Caki2 (cell line): ENCODE measurements around the gene ZNF316. TPM values are rescaled to one million over a fixed set of nuclear protein-coding genes. Genes with fewer than 3 reads are reported as not detected.

Experiments used
- DNase-seq: peaks from one replicate; pipeline ENCODE4 v3.0.0-alpha.2; 2015; ENCODE audit warnings: low read depth
- in situ Hi-C: cut with HindIII; loops from 2 replicates; pipeline ENCODE4 v1.10.0; 2016; ENCODE audit warnings: low sequenced_read_pairs, low pct_unique_long_range_greater_than_20kb, mixed read lengths
- total RNA-seq: library from RNA; depleted of rRNA; stranded (reverse); fragments of >200 nt; shearing (Covaris generic); gene quantifications from 2 replicates; pipeline ENCODE4 v1.2.3, GENCODE V29; 2014; ENCODE audit warnings: low replicate concordance

The ZNF316 gene
- total RNA-seq, 1 experiment from 2014 or later: 21.2 TPM

- in situ Hi-C loops: no loop called here
- no peak for DNase-seq
Measured at GRCh38 chr7:6642239-6642839, 5.2 kb downstream of the ZNF316 start.

DNA sequence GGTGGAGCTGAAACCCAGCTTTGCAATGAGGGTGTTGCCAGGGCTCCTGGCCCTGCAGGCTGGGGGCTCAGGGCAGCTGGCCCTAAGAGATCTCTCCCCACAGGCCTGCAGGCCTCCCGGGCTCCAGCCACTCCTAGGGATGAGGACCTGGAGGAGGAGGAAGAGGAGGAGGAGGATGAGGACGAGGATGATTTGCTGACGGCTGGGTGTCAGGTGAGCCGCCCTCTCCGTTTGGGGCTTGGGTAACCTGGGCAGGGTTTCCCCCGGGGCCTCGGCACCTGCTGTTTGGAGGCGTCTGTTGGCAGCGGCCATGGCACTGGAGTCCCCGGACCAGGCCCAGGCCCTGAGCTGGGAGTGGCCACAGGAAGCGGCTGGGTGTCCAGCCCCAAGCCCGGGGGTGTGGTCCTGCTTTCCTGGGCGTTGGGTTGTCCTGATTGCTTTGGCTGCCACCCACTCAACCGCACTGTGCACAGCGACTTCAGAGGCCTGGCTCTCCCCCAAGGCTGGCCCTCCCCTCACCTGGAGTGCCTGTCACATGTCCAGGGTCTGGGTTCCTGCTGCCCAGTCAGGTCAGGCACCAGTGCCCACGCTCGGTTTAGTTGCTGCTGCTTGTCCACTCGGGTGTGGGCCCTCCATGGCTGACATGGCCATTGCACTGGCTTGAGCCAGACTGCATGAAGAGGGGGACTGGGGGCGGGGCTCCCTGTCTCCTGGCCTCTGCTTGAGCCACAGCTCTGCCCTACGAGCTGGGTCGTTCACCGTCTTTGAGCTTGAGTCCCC is 5.9 kb downstream of the ZNF316 start:
- DNase-seq: no peak

GRCh38 chr7:6643915-6644625 is 7.0 kb downstream of the ZNF316 start:
- in situ Hi-C loops: no loop called here

More for the DNA sequence above, 5.9 kb downstream of the ZNF316 start:
- in situ Hi-C loops: no loop called here

GRCh38 chr7:6644728-6645127 is 7.6 kb downstream of the ZNF316 start:
- DNase-seq: no peak
- in situ Hi-C loops: no loop called here

More at GRCh38 chr7:6643915-6644625, 7.0 kb downstream of the ZNF316 start:
- DNase-seq: no peak

DNA sequence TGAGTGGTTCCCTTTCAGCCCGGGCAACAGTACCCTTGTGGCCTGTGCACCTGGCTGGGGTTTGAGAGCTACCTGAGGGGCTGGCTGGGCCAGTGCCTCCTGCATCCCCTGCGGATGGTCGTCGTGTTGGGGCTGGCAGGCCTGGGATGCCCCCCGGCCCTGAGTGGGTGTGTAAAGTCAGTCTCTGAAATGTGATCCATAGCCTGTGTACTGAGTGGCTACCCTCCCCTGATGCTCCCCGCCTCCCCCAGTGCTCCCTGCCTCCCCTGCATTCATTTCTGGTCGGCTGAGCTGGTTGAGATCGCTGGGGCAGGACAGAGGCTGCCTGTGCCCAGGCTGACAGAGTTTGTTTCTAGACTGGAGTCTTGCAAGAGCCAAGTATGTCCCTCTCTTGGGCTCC is 9.3 kb downstream of the ZNF316 start:
- DNase-seq: no peak
- in situ Hi-C loops: no loop called here

DNA sequence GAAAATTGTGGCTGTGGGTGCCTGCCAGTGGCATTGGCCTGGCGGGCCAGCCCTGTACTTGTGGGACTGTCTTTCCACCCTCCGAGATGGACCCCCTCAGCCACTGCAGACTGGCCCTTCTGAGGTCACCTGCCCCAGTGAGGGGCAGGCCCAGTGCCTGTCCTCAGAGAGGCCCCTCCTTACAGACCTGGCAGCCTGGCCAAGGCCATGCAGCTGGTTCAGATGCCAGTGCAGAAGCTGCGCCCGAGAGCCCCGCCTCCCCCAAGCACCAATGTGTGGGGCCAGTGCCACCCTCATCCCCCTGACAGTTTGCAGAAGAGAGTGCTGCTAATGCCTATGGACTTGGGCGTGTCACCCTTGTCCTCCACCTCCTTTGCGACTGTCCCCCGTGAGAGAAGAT is 10.0 kb downstream of the ZNF316 start:
- in situ Hi-C loops: no loop called here
- DNase-seq: no peak

DNA sequence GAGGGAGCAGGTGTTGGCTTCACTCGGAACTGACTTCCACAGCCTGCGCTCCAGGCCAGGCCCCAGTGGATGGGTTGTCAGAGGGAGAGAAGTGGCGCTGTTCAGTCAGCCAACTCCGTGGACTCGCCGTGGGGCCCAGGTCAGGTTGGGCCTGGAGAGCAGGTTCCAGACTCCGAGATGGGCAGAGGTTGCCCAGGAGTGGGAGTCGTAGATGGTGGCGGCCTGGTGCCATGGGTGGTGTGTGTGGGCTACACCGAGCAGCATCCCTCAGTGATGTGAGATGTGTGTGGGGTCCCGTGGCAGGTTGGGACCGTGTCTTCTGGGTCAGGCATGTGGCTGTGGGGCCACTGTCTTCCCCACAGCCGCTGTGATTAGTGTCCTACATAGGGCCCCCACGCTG is 10.4 kb downstream of the ZNF316 start:
- in situ Hi-C loops: no loop called here

DNA sequence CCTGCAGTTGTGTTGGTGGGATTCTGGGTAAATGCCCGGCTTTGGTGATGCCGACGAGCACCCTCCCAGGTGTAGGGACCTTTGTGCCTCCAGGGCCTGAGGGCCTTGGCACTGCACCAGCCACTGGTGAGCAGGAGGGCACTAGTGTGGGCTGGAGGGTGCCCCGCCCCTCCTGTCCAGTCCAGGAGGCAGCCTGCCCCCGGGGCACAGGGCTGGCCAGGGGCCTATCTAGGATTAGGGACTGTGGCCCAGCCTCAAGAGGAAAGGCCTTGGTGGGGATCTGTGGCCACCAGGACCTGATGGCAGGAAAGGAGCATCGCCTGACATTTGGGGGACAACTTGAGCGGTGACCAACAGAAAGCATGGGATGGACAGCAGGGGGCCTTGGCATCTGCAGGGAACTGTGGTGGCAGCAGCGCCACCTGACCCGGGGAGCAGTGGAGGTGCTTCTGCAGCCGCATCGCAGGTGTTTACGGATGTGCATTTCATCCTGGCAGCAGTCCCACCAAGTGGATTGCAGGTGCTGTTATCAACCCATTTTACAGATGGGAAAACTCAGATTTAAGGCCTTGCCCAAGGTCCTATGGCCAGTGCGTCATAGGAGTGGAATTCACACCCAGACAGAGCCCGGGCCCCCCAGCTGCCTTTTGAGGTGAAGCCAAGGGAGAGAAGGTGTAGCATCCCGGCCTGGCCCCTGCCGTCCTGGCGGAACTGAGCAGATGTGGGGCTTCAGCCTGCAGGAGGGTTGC is 11.1 kb downstream of the ZNF316 start:
- DNase-seq: no peak
- in situ Hi-C loops: no loop called here

More for the DNA sequence above, 10.4 kb downstream of the ZNF316 start:
- DNase-seq: no peak

GRCh38 chr7:6648815-6649104 is 11.6 kb downstream of the ZNF316 start:
- in situ Hi-C loops: no loop called here
- DNase-seq: no peak

DNA sequence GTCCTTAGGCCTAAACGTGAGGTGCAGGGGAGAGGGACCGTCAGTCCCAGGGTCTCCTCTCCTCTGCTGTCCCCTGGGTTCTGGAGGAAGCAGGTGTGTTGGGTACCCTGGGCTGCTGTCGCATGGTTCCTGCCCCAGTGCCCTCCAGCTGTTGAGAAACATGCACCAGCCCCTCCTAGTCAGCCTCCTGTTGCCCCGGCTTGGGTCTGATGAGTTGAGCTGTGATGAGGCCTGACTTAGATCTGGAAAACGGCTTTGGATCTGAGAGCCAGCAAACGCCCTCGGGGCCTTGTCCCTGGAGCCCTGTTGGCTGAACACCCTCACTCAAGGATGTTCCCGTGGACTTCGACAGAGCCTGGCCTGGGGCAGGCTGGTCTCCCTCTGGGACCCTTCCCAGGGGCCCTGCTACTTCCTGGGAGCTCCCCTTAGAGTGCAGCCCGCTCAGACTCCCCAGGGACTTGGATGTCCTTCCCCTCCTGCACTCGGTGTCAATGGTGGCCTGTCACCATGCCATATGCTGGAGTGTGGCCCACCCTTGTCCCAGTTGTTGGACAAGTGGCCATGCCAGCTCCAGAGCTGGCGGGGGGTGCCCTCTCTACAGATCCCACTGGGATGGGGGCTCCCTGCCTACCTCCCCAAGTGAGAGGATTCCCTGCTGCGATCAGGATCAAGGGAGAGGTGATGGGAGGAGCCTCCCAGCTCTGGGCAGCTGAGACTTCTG is 12.3 kb downstream of the ZNF316 start:
- DNase-seq: no peak

DNA sequence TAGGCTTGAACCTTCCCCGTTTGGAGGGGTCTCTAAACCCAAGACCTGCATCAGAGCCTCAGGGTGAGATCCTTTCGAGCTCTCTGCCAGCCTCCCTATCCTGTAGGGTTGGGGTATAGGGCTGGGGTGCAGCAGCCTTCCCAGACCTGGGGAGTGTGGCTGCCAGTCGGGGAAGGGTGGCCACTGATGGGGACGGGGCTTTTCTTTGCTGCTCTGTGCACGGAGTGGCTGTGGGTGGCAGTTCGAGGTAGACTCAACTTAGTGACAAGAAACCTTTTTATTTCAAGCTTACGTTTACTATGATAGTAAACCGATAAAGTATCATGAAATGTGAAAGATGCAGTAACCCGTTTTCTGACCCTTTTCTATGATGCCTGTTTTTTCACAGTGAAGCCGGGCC is 13.0 kb downstream of the ZNF316 start:
- DNase-seq: no peak
- in situ Hi-C loops: no loop called here

More for the DNA sequence above, 12.3 kb downstream of the ZNF316 start:
- in situ Hi-C loops: no loop called here

GRCh38 chr7:6650521-6651011 is 13.4 kb downstream of the ZNF316 start:
- in situ Hi-C loops: no loop called here
- no peak for DNase-seq

DNA sequence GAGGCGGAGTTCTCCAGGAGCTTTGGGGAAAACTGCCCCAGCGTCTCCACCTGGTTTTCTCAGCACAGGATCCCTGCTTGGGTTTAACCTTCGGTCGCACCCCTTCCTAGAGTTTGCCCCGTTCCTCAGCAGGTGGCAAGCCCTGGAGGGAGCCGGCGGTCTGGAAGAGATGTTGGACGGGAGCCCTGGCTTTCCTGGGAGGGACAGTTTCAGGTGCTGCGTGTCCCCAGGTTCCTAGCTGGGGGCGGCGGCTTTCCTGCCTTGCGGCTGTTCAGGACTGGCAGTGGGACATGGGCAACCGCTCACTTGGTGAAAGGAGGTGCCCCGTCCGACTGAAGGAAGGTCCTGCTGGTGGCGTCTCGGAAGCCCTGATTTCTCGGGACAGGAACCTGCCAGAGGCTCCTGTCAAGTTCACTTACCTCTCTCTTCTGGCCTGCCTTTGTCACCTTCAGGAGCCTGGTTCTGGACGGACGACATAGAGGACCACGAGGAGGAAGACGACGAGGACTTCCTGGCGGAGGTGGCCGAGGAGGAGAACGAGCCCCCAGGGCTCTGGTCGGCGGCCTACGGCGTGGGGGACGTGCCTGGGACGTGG is 14.8 kb downstream of the ZNF316 start:
- in situ Hi-C loops: no loop called here
- DNase-seq: no peak

- no peak for DNase-seq
- in situ Hi-C loops: no loop called here
Measured at GRCh38 chr7:6652446-6653011, 15.4 kb downstream of the ZNF316 start.

DNA sequence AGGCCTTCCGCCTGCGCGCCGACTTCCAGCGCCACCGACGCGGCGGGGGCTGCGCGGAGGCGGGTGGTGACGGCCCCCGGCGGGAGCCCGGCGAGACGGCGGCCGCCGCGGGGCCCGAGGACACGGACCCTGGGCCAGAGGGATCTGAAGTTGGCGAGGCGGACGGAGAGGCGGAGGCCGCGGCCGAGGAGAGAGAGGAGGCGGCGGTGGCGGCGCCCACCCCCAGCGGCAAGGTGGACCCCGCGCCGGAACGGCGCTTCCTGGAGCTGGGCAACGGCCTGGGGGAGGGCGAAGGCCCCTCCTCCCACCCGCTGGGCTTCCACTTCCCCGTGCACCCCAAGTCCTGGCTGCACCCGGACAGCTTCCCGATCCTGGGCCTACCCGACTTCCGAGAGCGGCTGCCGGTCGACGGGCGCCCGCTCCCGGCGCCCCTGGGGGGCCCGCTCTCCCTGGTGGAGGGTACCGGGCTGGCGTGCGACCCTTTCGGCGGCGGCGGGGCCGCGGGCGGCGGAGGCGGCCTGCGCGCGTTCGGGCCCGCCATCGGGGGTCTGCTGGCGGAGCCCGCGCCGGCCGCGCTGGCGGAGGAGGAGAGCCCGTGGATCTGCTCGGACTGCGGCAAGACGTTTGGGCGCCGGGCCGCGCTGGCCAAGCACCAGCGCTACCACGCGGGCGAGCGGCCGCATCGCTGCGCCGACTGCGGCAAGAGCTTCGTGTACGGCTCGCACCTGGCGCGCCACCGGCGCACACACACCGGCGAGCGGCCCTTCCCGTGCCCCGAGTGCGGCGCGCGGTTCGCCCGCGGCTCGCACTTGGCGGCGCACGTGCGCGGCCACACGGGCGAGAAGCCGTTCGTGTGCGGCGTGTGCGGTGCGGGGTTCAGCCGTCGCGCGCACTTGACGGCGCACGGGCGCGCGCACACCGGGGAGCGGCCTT is 16.2 kb downstream of the ZNF316 start:
- no peak for DNase-seq
- in situ Hi-C loops: no loop called here

DNA sequence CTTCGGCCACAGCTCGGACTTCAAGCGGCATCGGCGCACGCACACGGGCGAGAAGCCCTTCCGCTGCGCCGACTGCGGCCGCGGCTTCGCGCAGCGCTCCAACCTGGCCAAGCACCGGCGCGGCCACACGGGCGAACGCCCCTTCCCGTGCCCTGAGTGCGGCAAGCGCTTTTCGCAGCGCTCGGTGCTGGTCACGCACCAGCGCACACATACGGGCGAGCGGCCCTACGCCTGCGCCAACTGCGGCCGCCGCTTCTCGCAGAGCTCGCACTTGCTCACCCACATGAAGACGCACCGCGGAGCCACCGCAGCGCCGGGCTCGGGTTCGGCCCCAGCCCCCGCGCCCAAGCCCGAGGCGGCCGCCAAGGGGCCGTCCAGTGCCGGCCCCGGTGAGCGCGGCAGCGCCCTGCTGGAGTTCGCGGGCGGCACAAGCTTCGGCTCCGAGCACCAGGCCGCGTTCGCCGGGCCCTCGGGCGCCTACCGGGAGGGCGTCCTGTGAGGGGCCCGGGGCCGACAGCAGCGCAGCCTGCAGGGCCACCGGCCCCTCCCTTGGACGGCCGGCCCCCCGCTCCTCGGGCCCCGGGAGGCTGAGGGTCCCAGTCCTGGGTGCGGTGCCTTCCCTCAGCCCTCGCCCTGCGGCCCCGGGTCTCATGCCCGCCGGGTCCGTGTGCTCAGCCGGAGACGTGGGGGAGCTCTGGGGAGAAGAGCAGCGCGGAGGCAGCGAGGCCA is 17.2 kb downstream of the ZNF316 start:
- DNase-seq: no peak
- in situ Hi-C loops: no loop called here
